Endothelial cell of umbilical vein (primary cell): Measurements from ENCODE around the gene BCL11A. TPM values are rescaled to one million over a fixed set of nuclear protein-coding genes. Genes with fewer than 3 reads are reported as not detected.

ENCODE experiments used
- BruUV-seq: library from RNA; stranded (reverse); fragments of 400-500 nt; replicated peaks from 2 replicates; lab custom pipeline; 2021; lab: Mats Ljungman, UMichigan
- CTCF ChIA-PET: fragments of 300-600, 350-600 bp; sonication (Branson Sonifier 250); formaldehyde crosslinking; loops from one replicate; lab custom pipeline; 2021; ENCODE audit warnings: antibody characterized with exemption, inconsistent platforms; lab: Charles Lee
- POLR2A ChIA-PET: fragments of 300-600, 350-600 bp; sonication (Branson Sonifier 250); formaldehyde crosslinking; loops from one replicate; lab custom pipeline; 2021; ENCODE audit warnings: antibody characterized with exemption, inconsistent platforms; lab: Charles Lee
- DNase-seq: peaks from one replicate; pipeline ENCODE4 v3.0.0-alpha.2; 2011; ENCODE audit warnings: low read depth, low spot score
- FAIRE-seq: peaks from 2 replicates; lab custom pipeline; 2011; peaks lifted over from hg19 to GRCh38; lab: Jason Lieb, UNC
- H2AFZ ChIP-seq: 2 replicates; pipeline ENCODE4 v1.6.0; 2012; ENCODE audit warnings: low read depth, low read length, control low read depth, inconsistent platforms
- H3K27ac ChIP-seq: 2 replicates; pipeline ENCODE4 v1.5.1; 2011; ENCODE audit warnings: low read depth, mild to moderate bottlenecking, control low read depth, low read length, moderate library complexity; ENCODE audit not compliant: insufficient read depth
- H3K27me3 ChIP-seq, 2 experiments: 2 replicates each; pipeline versions ENCODE4 v1.6.0 to v1.6.1; 2011; ENCODE audit warnings: low read length in 2 of 2, mixed read lengths in 1 of 2; ENCODE audit not compliant: control insufficient read depth in 2 of 2, insufficient read depth in 2 of 2
- H3K36me3 ChIP-seq, 2 experiments: 2 replicates in 1 of 2; 3 replicates in 1 of 2; pipeline ENCODE4 v1.5.1; 2011; ENCODE audit warnings: low read length in 2 of 2, mild to moderate bottlenecking in 1 of 2, moderate library complexity in 1 of 2; ENCODE audit not compliant: control insufficient read depth in 2 of 2, insufficient read depth in 2 of 2; ENCODE audit errors: extremely low read depth in 1 of 2
- H3K4me1 ChIP-seq: 3 replicates; pipeline ENCODE4 v1.5.1; 2011; ENCODE audit warnings: mild to moderate bottlenecking, low read length; ENCODE audit not compliant: control insufficient read depth, insufficient read depth; ENCODE audit errors: extremely low read depth
- H3K4me2 ChIP-seq: 2 replicates; pipeline ENCODE4 v1.6.1; 2011; ENCODE audit warnings: low read length, control low read depth, mixed read lengths; ENCODE audit not compliant: insufficient read depth
- H3K4me3 ChIP-seq, 3 experiments: fragments of 200-600 bp in 1 of 3; sonication (generic), shearing (Covaris generic) in 1 of 3; replicated peaks in 1 of 3; 2 replicates each; pipeline ENCODE4 v1.5.1; 2011 to 2016; ENCODE audit warnings: control low read depth in 3 of 3, low read length in 3 of 3, mild to moderate bottlenecking in 2 of 3, inconsistent platforms in 1 of 3, low read depth in 1 of 3, moderate library complexity in 1 of 3; ENCODE audit not compliant: insufficient read depth in 1 of 3
- H3K79me2 ChIP-seq: 2 replicates; pipeline ENCODE4 v1.6.0; 2012; ENCODE audit warnings: low read length, inconsistent platforms; ENCODE audit not compliant: control insufficient read depth, insufficient read depth
- H3K9ac ChIP-seq: replicated peaks from 2 replicates; pipeline ENCODE3; 2011; ENCODE audit warnings: low read length, control low read depth; ENCODE audit not compliant: insufficient read depth; ENCODE audit errors: extremely low read depth
- H3K9me1 ChIP-seq: replicated peaks from 3 replicates; pipeline ENCODE4 v1.6.0; 2011; ENCODE audit warnings: mild to moderate bottlenecking, low read length; ENCODE audit not compliant: control insufficient read depth, insufficient read depth; ENCODE audit errors: extremely low read depth
- H3K9me3 ChIP-seq: replicated peaks from 2 replicates; pipeline ENCODE4 v1.5.1; 2012; ENCODE audit warnings: low read length, inconsistent platforms; ENCODE audit not compliant: control insufficient read depth, insufficient read depth
- H4K20me1 ChIP-seq: replicated peaks from 2 replicates; pipeline ENCODE3; 2011; ENCODE audit warnings: mild to moderate bottlenecking, low read length; ENCODE audit not compliant: control insufficient read depth, insufficient read depth; ENCODE audit errors: extremely low read depth
- EZH2 ChIP-seq: IDR thresholded peaks from 2 replicates; pipeline ENCODE4 v1.6.1; 2012; ENCODE audit warnings: borderline replicate concordance, low read depth, mild to moderate bottlenecking, moderate library complexity, low read length, inconsistent platforms; ENCODE audit not compliant: severe bottlenecking
- FOS ChIP-seq: IDR thresholded peaks from 2 replicates; pipeline ENCODE4 v1.6.1; 2011; ENCODE audit warnings: mild to moderate bottlenecking, low read length, moderate library complexity, borderline replicate concordance; ENCODE audit not compliant: insufficient read depth
- GATA2 ChIP-seq: IDR thresholded peaks from 2 replicates; pipeline ENCODE4 v1.7.0; 2011; ENCODE audit warnings: low read depth, mild to moderate bottlenecking, moderate library complexity, mixed read lengths, low read length; ENCODE audit not compliant: insufficient read length, insufficient read depth
- JUN ChIP-seq: IDR thresholded peaks from 2 replicates; pipeline ENCODE4 v1.6.1; 2011; ENCODE audit warnings: borderline replicate concordance, low read depth; ENCODE audit not compliant: insufficient read length, insufficient read depth
- MYC ChIP-seq: IDR thresholded peaks from one replicate; pipeline ENCODE4 v1.6.1; 2011; ENCODE audit warnings: mild to moderate bottlenecking, low read depth, low read length
- POLR2A ChIP-seq: IDR thresholded peaks from 2 replicates; pipeline ENCODE4 v1.6.1; 2012; ENCODE audit warnings: low read depth, mild to moderate bottlenecking, control low read depth, low read length
- POLR2AphosphoS5 ChIP-seq: IDR thresholded peaks from 2 replicates; pipeline ENCODE4 v1.6.1; 2012; ENCODE audit warnings: low read depth, mild to moderate bottlenecking, control low read depth, low read length, moderate library complexity; ENCODE audit not compliant: insufficient read depth
- dilution Hi-C: fragments of 300-500 bp; cut with MboI; formaldehyde crosslinking; loops from one replicate; pipeline ENCODE4 v1.15.0; 2019; ENCODE audit warnings: low sequenced_read_pairs; ENCODE audit not compliant: extremely low pct_ligation_motif_present
- intact Hi-C: fragments of 100-400 bp; cut with micrococcal nuclease; formaldehyde crosslinking; loops from one replicate; pipeline ENCODE4 v1.10.0; 2022
- polyA plus RNA-seq, 4 experiments: library from polyadenylated mRNA; depleted of rRNA in 3 of 4; stranded (reverse) in 3 of 4; unstranded in 1 of 4; fragments of >200 nt; gene quantifications; 2 replicates each; pipeline versions ENCODE4 v1.2.1 to v1.2.3, GENCODE V29; 2011 to 2012; ENCODE audit warnings: missing spikeins in 1 of 4
- total RNA-seq: library from RNA; stranded (reverse); gene quantifications from 2 replicates; pipeline ENCODE4 v1.2.3, GENCODE V29; 2021
- TF ChIP-seq, protein P1 (sequence below), 2 donors: IDR thresholded peaks; 1 replicate in 1 of 2; 2 replicates in 1 of 2; pipeline ENCODE4 v1.5.1; 2011; ENCODE audit warnings: low read length in 2 of 2, mild to moderate bottlenecking in 2 of 2, moderate library complexity in 2 of 2, control low read depth in 1 of 2, inconsistent platforms in 1 of 2, low read depth in 1 of 2; ENCODE audit not compliant: insufficient read depth in 1 of 2; ENCODE audit errors: extremely low read depth in 1 of 2
- TF ChIP-seq, protein P2 (sequence below): IDR thresholded peaks from 2 replicates; pipeline ENCODE4 v1.6.1; 2011; ENCODE audit not compliant: insufficient read depth, insufficient read length

The BCL11A gene
- total and polyA plus RNA-seq, 2 donors (not counting 3 experiments of a cell fraction or from before 2014, with no cell fraction given) = 0.12 to 0.88 TPM

DNA sequence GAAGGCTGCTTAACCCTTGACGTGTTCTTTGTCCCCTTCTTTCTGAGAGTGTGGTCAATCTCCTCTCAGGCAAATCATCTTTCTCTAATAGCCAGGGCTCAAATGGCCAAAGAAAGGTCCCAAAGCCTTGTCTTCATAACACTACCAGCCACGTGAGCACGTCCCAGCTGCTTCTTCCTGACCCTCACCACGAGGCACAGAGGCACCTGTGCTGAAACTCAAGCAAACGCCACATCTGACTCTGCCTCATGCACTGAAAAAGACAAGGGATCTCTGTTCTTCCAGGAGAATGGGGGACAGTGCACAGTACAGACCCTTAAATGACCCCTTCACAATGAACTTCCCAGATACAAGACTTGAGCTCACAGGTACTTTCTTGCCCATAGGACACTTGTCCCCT is 31.8 kb downstream of the BCL11A start:
- no peak overlapping the region for H2AFZ ChIP-seq
- no TSS peak for BruUV-seq
- no peaks in the 10 kb centered on the region for H3K9me1 ChIP-seq
- no peaks in the 10 kb centered on the region for H3K4me1 ChIP-seq
- no peaks in the 10 kb centered on the region for H3K9me3 ChIP-seq
- FAIRE-seq (no peak), DNase-seq (no peak)
- H3K36me3 ChIP-seq = no peaks in the 10 kb centered on the region
- ChIA-PET CTCF (no interaction called here), POLR2A (no interaction called here)
- dilution Hi-C loops (no loop called here), intact Hi-C loops (no loop called here)
- no peaks in the 10 kb centered on the region for H3K79me2 ChIP-seq
- H3K27me3 ChIP-seq = no peaks in the 10 kb centered on the region
- TF ChIP-seq, protein P1, sequence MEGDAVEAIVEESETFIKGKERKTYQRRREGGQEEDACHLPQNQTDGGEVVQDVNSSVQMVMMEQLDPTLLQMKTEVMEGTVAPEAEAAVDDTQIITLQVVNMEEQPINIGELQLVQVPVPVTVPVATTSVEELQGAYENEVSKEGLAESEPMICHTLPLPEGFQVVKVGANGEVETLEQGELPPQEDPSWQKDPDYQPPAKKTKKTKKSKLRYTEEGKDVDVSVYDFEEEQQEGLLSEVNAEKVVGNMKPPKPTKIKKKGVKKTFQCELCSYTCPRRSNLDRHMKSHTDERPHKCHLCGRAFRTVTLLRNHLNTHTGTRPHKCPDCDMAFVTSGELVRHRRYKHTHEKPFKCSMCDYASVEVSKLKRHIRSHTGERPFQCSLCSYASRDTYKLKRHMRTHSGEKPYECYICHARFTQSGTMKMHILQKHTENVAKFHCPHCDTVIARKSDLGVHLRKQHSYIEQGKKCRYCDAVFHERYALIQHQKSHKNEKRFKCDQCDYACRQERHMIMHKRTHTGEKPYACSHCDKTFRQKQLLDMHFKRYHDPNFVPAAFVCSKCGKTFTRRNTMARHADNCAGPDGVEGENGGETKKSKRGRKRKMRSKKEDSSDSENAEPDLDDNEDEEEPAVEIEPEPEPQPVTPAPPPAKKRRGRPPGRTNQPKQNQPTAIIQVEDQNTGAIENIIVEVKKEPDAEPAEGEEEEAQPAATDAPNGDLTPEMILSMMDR (IDR thresholded peaks at IDR 0.05; ENCODE audit: extremely low read depth in 1 of 2, insufficient read depth in 1 of 2, low read depth in 1 of 2, low read length in 2 of 2) = no peak
- TF ChIP-seq, protein P2, sequence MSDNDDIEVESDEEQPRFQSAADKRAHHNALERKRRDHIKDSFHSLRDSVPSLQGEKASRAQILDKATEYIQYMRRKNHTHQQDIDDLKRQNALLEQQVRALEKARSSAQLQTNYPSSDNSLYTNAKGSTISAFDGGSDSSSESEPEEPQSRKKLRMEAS = no peak
- TF ChIP-seq POLR2AphosphoS5 (no peak), FOS (no peak), MYC (no peak), JUN (no peak), POLR2A (no peak), GATA2 (no peak), EZH2 (no peak)
- H3K27ac ChIP-seq = no peak overlapping the region
- H3K9ac ChIP-seq = no peak overlapping the region
- no peaks in the 10 kb centered on the region for H4K20me1 ChIP-seq
- no peak overlapping the region for H3K4me2 ChIP-seq
- H3K4me3 ChIP-seq = no peak overlapping the region
